ENCODE data around the gene EGR2.

The EGR2 gene

GRCh38 chr10:62842983-62843382 is 26.8 kb upstream of the EGR2 start:
- TF ChIP-seq CTCF (IDR thresholded peaks at IDR 0.05; ENCODE audit: control insufficient read depth, extremely low read depth, insufficient read depth), result no peak
- H3K4me3 ChIP-seq (ENCODE audit: low read depth, low read length), result no peak overlapping the region
- DNase-seq (ENCODE audit: low read depth), result no peak

GRCh38 chr10:62839590-62839989 is 23.4 kb upstream of the EGR2 start:
- DNase-seq (ENCODE audit: low read depth), result no peak
- no peak overlapping the region for H3K4me3 ChIP-seq (ENCODE audit: low read depth, low read length)
- no peak for TF ChIP-seq CTCF (IDR thresholded peaks at IDR 0.05; ENCODE audit: control insufficient read depth, extremely low read depth, insufficient read depth)

GRCh38 chr10:62831346-62831745 is 15.2 kb upstream of the EGR2 start:
- TF ChIP-seq CTCF (IDR thresholded peaks at IDR 0.05; ENCODE audit: control insufficient read depth, extremely low read depth, insufficient read depth), result no peak
- H3K4me3 ChIP-seq (ENCODE audit: low read depth, low read length), result no peak overlapping the region
- no peak for DNase-seq (ENCODE audit: low read depth)

- H3K4me3 ChIP-seq (ENCODE audit: low read depth, low read length), result no peak overlapping the region
- no peak for TF ChIP-seq CTCF (IDR thresholded peaks at IDR 0.05; ENCODE audit: control insufficient read depth, extremely low read depth, insufficient read depth)
- DNase-seq (ENCODE audit: low read depth), result no peak
These were observed 14.5 kb upstream of the EGR2 start for GRCh38 chr10:62830679-62831078.

GRCh38 chr10:62829622-62830021 is 13.5 kb upstream of the EGR2 start:
- DNase-seq (ENCODE audit: low read depth), result no peak
- TF ChIP-seq CTCF (IDR thresholded peaks at IDR 0.05; ENCODE audit: control insufficient read depth, extremely low read depth, insufficient read depth), result no peak
- no peak overlapping the region for H3K4me3 ChIP-seq (ENCODE audit: low read depth, low read length)

- TF ChIP-seq CTCF (IDR thresholded peaks at IDR 0.05; ENCODE audit: control insufficient read depth, extremely low read depth, insufficient read depth), result no peak
- H3K4me3 ChIP-seq (ENCODE audit: low read depth, low read length), result no peak overlapping the region
- DNase-seq (ENCODE audit: low read depth), result no peak
These were observed 10.1 kb upstream of the EGR2 start for GRCh38 chr10:62826273-62826672.

- DNase-seq (ENCODE audit: low read depth), result no peak
- no peak for TF ChIP-seq CTCF (IDR thresholded peaks at IDR 0.05; ENCODE audit: control insufficient read depth, extremely low read depth, insufficient read depth)
- no peak overlapping the region for H3K4me3 ChIP-seq (ENCODE audit: low read depth, low read length)
These were observed 4.4 kb upstream of the EGR2 start for GRCh38 chr10:62820586-62820985.
